HuH-7.5 (cell line): ENCODE measurements around the gene ABCA1.

Experiments used
- DNase-seq: peaks from one replicate; pipeline ENCODE4 v3.0.0; 2011; ENCODE audit warnings: low spot score

Gene ABCA1

DNA sequence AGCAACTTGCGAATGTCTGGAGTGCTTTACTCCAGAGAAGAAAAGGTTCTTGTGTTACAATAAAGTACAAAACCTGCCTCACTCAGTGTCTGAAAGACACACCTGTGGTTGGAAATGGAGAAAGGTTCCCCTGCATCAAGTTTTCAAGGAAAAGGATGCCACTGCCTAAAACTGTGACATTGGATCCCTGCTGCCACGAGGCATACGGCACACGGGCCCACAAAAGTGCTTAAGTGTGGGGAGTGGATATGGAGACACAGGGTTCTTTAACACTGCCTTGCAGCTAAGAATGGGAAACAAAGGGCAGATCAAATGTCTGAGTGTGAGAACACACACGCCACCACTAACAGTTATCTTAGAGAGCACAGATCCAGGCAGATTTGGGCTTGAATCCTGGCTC lies 89.0 kb downstream of the ABCA1 start:
- DNase-seq: no peak

DNA sequence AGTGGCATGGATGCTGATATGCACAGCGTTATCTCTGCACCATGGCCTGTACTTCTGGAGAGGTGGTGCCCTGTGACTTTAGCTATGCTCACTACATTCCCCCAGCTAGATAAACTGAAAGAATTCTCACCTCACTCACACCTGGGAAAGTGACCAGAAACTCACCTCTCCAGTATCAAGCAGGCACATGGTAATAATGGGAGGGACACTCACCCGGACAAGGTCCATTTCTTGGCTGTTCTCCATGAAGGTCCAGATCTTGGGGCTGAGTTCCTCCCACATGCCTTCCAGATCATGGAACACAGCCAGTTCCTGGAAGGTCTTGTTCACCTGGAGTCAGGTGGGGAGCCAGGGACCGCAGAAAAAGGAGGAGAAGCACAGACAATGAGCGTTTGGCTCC lies 91.2 kb downstream of the ABCA1 start:
- DNase-seq: no peak

DNA sequence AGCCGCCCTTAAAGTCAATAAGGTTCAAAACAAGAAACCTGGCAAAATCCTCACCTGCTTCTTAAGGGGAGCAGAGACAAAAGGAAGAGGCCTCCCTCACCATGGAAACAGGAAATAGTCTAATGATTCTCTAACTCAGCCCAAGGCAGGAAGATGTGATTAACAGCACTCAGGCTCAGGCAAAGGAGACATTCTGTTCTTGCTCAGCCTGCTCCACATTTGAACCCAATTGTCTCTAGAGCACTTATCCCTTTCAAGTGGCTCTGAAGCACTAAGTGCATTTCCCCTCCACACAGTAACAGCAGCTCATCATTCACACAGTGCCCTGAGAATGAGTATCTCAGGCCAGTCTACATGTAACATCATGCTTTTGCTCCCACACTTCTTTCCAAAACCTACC lies 91.7 kb downstream of the ABCA1 start:
- DNase-seq: no peak

- no peak for DNase-seq
Observed at GRCh38 chr9:104835161-104835560, 92.8 kb downstream of the ABCA1 start.

DNA sequence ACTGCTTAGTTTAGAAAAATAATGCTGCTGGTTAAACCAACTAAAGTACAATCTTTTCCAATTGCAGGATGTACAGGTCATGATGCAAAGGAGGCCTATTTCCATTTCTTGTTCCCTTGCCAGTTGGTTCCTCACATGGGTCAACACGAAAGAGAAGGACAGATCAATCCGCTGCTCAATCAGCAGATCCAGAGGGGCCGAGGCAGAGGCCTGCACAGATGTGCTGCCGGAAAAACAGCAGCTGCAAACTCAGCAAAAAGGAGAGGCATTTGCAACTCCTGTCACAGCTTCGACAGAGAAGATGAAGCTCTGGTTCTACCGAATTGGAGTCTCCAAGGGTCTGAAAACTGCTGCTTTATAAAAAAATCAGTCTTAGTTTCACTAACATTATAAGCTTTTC lies 94.3 kb downstream of the ABCA1 start:
- DNase-seq: no peak

DNA sequence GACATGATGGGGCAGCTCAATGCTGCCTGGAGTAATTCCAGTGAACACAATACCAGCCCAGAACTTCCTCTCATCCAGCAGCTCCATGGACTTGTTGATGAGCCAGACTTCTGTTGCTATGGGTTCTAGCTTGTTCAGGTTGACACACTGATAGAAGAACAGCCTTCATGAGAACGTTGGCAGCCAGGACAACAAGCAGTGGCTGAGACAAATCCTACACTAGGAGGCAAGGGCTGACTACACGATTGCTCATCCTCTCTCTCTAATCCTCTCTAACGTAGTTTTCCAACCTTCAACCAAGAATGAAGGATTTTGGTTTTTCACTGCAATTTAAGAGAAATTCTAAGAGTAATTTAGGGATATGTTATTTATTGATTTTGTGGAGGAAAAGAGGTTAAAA lies 96.3 kb downstream of the ABCA1 start:
- DNase-seq: no peak

DNA sequence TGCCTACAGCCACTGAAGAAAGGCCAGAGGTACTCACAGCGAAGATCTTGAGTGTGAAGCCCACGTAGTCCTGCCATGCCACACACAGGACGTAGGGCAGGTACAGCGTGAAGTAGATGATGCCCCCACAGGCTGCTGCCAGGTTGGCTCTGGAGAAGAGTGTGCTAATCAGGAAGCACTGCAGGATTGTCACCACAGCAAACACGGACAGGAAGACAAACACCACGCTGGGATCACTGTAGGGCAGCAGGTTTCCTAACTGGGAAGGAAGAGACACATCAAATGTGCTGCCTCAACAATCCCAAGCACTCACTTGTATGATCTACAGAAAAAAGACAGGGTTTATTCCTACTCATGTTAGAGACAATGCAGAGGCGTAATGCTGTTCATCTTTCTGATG lies 101.0 kb downstream of the ABCA1 start:
- no peak for DNase-seq

- no peak for DNase-seq
Observed at GRCh38 chr9:104826079-104826775, 101.7 kb downstream of the ABCA1 start.

DNA sequence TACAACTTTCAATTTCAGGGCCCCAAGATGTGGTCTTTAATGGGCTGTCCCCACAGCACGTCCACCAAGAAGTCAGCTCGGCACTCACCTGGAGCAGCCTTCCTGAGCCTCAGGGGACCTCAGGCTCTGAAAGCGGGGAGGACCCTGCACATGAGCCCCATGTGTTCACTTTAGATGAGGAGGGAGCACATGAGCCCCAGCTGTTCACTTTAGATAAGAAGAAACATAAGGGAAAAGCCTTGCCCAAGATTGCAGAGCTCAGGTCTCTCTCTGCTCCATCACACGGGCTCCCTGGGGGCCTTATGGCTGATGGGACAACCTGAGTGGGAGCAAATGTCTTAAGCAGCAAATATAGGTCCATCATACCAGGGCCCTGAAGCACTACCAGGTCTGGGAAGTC lies 107.6 kb downstream of the ABCA1 start:
- DNase-seq: no peak

- DNase-seq: no peak
Observed at GRCh38 chr9:104819033-104819432, 108.9 kb downstream of the ABCA1 start.

- DNase-seq: no peak
Observed at GRCh38 chr9:104817437-104817836, 110.5 kb downstream of the ABCA1 start.

DNA sequence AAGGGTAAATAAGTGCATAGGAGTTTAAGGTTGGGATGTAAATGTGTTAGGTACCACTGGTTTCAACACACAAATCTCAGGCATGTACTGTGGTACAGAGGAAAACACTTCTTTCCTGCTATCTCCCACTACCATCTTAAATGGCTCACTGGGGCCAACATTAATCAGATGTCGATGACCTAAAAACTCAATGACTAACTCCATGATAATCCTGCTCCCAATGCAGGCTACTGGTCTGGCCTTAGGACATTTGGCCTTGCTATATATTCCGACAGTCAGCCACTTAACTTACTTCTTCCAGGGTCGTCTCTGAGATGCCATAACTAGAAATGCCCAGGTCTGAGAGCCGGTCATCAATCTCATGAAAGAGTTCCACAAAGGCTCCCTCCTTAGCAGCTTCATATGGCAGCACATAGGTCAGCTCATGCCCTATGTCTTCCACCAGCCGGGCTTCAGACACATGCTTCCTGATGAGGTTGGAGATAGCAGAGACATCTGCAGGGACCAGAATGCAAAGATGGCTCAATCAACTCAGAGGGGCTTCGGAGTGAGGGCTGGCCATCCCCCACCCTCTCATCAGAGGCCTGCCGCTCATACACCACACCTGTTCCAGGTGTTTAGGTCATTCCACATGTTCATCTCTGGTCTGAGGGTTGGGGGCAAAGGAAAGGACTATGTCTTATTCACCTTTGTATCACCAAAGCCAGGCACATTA lies 111.9 kb downstream of the ABCA1 start:
- no peak for DNase-seq

DNA sequence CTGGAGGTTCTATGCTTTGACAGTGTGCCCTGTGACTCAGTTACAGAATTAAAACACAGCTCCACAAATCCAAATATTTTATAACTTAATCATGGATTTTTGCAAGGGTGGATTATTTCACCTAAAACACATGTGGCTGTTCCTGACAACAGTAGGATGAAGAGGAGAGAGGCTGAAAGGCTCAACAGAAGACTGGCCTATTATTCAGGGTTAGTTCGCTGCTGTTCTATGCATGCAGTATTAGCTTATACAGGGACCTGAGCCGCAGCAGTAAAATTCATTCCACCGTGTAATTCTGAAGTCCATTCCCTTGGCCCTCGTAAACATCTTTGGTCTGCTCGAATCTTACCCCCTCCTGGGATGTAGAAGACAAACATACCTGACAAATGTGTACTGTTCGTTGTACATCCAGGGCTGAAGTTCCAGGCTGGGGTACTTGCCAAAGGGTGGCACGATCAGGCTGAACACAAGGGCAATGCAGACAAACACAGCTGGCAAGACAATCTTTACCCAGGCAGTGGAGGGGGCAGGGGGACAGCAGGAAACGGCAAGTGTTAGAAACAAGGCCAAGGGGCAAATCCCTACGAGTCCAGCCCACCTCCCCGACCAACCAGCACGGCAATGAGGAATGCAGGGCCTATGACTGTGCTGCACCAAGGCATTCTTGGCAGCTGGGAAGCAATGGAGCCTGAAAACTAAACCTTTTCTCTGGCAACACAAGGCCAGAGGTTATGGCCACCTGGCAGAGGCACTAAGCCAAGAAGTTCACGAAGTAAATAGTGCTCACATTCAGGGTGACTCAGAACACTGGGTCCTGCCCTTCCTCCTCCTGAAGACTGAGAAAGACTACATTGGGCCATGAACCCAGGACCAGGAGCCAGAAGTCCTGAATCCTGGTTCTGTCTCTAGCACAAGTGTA lies 117.3 kb downstream of the ABCA1 start:
- no peak for DNase-seq

DNA sequence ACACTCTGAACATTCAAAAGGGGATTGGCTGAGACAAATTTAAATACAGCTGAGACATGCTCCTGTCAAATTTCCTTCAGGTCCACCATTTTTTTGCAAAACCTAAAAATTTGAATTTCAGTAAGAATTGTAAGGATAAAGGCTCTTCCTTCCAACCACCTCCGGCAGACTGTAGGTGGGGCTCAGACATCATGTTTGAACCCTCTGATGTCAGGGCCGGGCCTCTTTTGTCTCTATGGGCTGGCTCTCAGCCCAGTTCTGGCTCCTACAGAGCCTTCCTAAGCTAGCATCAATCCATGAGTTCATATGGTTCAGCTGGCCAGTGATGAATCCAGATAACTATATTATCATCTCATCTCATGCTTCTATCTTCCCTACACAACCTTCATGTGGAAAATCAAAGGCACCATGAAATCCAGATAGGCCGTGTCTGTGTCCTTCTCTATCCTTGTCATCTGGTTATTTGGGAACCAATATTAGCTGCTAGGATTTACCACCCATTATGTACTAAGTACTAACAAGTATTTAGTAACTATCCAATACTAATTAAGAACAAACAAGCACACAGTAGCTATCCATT lies 119.8 kb downstream of the ABCA1 start:
- no peak for DNase-seq

DNA sequence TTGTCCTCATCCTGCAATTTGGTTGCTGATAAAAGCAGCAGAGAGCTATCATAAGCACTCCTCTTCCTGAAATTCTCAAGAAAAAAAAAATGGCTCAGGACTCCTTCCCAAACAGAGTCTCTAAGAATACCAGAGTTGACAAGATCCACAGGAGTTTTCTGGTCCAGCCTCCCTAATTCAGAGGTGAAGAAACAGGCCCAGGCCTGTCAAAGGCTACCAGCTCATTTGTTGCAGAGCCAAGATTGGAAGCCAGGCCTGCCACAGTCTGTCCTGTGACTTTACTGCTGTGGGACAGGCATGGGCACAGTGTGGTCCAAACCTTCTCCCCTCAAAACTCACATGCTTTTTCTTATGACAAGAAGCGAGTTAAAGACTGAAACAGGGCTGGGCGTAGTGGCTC lies 122.5 kb downstream of the ABCA1 start:
- no peak for DNase-seq

- DNase-seq: no peak
Observed at GRCh38 chr9:104802906-104803305, 125.0 kb downstream of the ABCA1 start.

- no peak for DNase-seq
Observed at GRCh38 chr9:104802110-104802509, 125.8 kb downstream of the ABCA1 start.

DNA sequence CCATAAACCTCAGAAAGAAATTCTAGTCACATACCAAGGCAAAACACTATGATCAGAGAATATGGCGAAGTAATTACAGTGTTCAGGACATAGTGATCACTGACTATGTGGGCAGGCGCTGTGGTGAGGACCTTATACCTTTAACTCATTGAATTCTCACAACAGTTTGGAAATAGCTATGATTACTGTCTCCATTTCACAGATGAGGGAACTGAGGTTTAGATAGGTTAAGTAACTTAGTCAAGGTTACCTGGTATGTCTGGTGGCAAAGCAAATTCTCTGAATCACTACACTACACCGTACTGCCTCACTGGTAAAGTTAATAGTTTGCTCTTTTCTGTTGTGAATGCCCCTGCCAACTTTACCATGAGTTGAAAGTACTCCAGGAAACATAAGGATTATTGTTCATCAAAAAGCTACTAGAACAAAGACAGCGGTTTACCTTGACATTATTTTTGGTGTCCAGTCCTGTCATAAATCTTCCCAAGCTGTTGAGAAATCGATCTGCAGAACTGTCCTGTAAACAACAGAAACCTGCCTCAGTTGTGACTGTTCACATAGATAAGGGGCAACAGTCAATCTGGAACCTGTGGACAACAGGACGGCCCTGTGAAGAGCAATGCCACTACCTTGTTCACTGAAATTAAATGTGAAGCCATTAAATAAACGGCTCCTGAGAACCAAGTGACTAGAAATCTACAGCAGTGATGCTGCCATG lies 127.7 kb downstream of the ABCA1 start:
- no peak for DNase-seq

GRCh38 chr9:104798209-104798995 lies 129.6 kb downstream of the ABCA1 start:
- no peak for DNase-seq

- DNase-seq: no peak
Observed at GRCh38 chr9:104795857-104796256, 132.1 kb downstream of the ABCA1 start.

DNA sequence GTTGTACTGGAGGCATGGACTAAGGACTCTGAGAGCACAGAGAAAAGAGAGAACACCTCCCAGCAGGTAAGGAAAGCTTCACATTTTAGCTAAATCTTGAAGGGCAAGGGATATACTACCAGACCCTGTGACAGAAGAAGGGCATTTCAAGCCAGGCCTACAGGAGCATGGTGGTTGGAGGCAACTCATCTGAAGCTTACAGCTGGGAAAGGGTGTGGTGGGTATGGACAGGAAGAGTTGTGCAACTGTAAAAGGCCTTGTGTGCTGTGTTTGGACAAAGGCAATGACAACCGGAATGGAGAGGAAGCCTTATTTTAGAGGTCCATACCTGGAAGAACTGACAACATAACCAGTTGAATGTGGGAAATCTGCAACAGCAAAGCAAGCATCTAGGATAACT lies 132.9 kb downstream of the ABCA1 start:
- no peak for DNase-seq
